Measurements from ENCODE around the gene MEDAG. TPM values are rescaled to one million over a fixed set of nuclear protein-coding genes. Genes with fewer than 3 reads are reported as not detected.

Gene MEDAG
- total RNA-seq, 1 donor from 2014 or later = 19.0 TPM

GRCh38 chr13:30907121-30907861 is 1.2 kb downstream of the MEDAG start:
- no peaks in the 10 kb centered on the region for H3K9me3 Mint-ChIP-seq (ENCODE audit: low read depth)
- H3K27ac Mint-ChIP-seq (ENCODE audit: unreplicated experiment) = peak overlapping the region; percentile 91
- DNase-seq (ENCODE audit: low spot score) = no peak
- H3K36me3 Mint-ChIP-seq (ENCODE audit: low read depth) = no peaks in the 10 kb centered on the region
- peaks cover 35% of the 10 kb centered on the region for H3K4me1 Mint-ChIP-seq (ENCODE audit: low read depth)
- peak overlapping the region; percentile 68 for H3K4me3 Mint-ChIP-seq (ENCODE audit: unreplicated experiment)
- no peaks in the 10 kb centered on the region for H3K27me3 Mint-ChIP-seq (ENCODE audit: low read depth)
- no peak for TF ChIP-seq CTCF (IDR thresholded peaks at IDR 0.05)

- no peak for DNase-seq (ENCODE audit: low spot score)
- Mint-ChIP-seq H3K27ac (ENCODE audit: unreplicated experiment) (peak overlapping the region; percentile 27), H3K4me3 (ENCODE audit: unreplicated experiment) (peak overlapping the region; percentile 68), H3K9me3 (ENCODE audit: low read depth) (no peaks in the 10 kb centered on the region), H3K36me3 (ENCODE audit: low read depth) (no peaks in the 10 kb centered on the region), H3K4me1 (ENCODE audit: low read depth) (peaks cover 35% of the 10 kb centered on the region), H3K27me3 (ENCODE audit: low read depth) (no peaks in the 10 kb centered on the region)
- no peak for TF ChIP-seq CTCF (IDR thresholded peaks at IDR 0.05)
Observed at GRCh38 chr13:30908416-30908980, 2.4 kb downstream of the MEDAG start.

GRCh38 chr13:30910676-30911075 is 4.6 kb downstream of the MEDAG start:
- H3K36me3 Mint-ChIP-seq (ENCODE audit: low read depth) = no peaks in the 10 kb centered on the region
- no peak for DNase-seq (ENCODE audit: low spot score)
- H3K27me3 Mint-ChIP-seq (ENCODE audit: low read depth) = no peaks in the 10 kb centered on the region
- H3K27ac Mint-ChIP-seq (ENCODE audit: unreplicated experiment) = no peak overlapping the region
- H3K4me3 Mint-ChIP-seq (ENCODE audit: unreplicated experiment) = no peak overlapping the region
- peaks cover 29% of the 10 kb centered on the region for H3K4me1 Mint-ChIP-seq (ENCODE audit: low read depth)
- H3K9me3 Mint-ChIP-seq (ENCODE audit: low read depth) = no peaks in the 10 kb centered on the region
- TF ChIP-seq CTCF (IDR thresholded peaks at IDR 0.05) = no peak

GRCh38 chr13:30915691-30916541 is 9.8 kb downstream of the MEDAG start:
- no peaks in the 10 kb centered on the region for H3K9me3 Mint-ChIP-seq (ENCODE audit: low read depth)
- DNase-seq (ENCODE audit: low spot score) = no peak
- peaks cover 2% of the 10 kb centered on the region for H3K36me3 Mint-ChIP-seq (ENCODE audit: low read depth)
- peaks cover 14% of the 10 kb centered on the region for H3K4me1 Mint-ChIP-seq (ENCODE audit: low read depth)
- TF ChIP-seq CTCF (IDR thresholded peaks at IDR 0.05) = no peak
- no peak overlapping the region for H3K4me3 Mint-ChIP-seq (ENCODE audit: unreplicated experiment)
- H3K27ac Mint-ChIP-seq (ENCODE audit: unreplicated experiment) = no peak overlapping the region
- no peaks in the 10 kb centered on the region for H3K27me3 Mint-ChIP-seq (ENCODE audit: low read depth)

GRCh38 chr13:30916991-30917390 is 10.9 kb downstream of the MEDAG start:
- no peaks in the 10 kb centered on the region for H3K9me3 Mint-ChIP-seq (ENCODE audit: low read depth)
- H3K36me3 Mint-ChIP-seq (ENCODE audit: low read depth) = peaks cover 10% of the 10 kb centered on the region
- no peak overlapping the region for H3K27ac Mint-ChIP-seq (ENCODE audit: unreplicated experiment)
- TF ChIP-seq CTCF (IDR thresholded peaks at IDR 0.05) = no peak
- H3K4me1 Mint-ChIP-seq (ENCODE audit: low read depth) = peaks cover 14% of the 10 kb centered on the region
- no peaks in the 10 kb centered on the region for H3K27me3 Mint-ChIP-seq (ENCODE audit: low read depth)
- DNase-seq (ENCODE audit: low spot score) = no peak
- no peak overlapping the region for H3K4me3 Mint-ChIP-seq (ENCODE audit: unreplicated experiment)

Data from chondrocyte (in vitro differentiated cells).